ENCODE measurements around the gene CAVIN2. TPM values are rescaled to one million over a fixed set of nuclear protein-coding genes. Genes with fewer than 3 reads are reported as not detected.

CAVIN2 gene
- total RNA-seq, 2 donors from 2014 or later = 5.5 to 12.7 TPM

- Histone ChIP-seq H3K9me3 (no peaks in the 10 kb centered on the region), H3K36me3 (no peaks in the 10 kb centered on the region), H3K9ac (ENCODE audit: low read depth in 2 of 2, low read length in 2 of 2) (no peak overlapping the region), H3K27ac (no peak overlapping the region), H3K4me1 (no peaks in the 10 kb centered on the region), H3K4me3 (no peak overlapping the region), H3K27me3 (no peaks in the 10 kb centered on the region)
- intact Hi-C loops (cut with DNase I) = no loop called here
- DNase-seq = no peak
- TF ChIP-seq CTCF (IDR thresholded peaks at IDR 0.05) = no peak
Measured at GRCh38 chr2:191881982-191882816, 35.3 kb upstream of the CAVIN2 start.

- Histone ChIP-seq H3K9me3 (no peaks in the 10 kb centered on the region), H3K27me3 (no peaks in the 10 kb centered on the region), H3K4me3 (no peak overlapping the region), H3K4me1 (no peaks in the 10 kb centered on the region), H3K27ac (no peak overlapping the region), H3K9ac (ENCODE audit: low read depth in 2 of 2, low read length in 2 of 2) (no peak overlapping the region), H3K36me3 (no peaks in the 10 kb centered on the region)
- no peak for TF ChIP-seq CTCF (IDR thresholded peaks at IDR 0.05)
- intact Hi-C loops (cut with DNase I) = no loop called here
- DNase-seq = no peak
Measured at GRCh38 chr2:191878548-191879279, 31.8 kb upstream of the CAVIN2 start.

- H3K4me3 ChIP-seq = no peak overlapping the region
- H3K9me3 ChIP-seq = no peaks in the 10 kb centered on the region
- H3K27me3 ChIP-seq = no peaks in the 10 kb centered on the region
- H3K27ac ChIP-seq = no peak overlapping the region
- no peak for TF ChIP-seq CTCF (IDR thresholded peaks at IDR 0.05)
- no peaks in the 10 kb centered on the region for H3K4me1 ChIP-seq
- DNase-seq = no peak
- H3K36me3 ChIP-seq = no peaks in the 10 kb centered on the region
- intact Hi-C loops (cut with DNase I) = no loop called here
- no peak overlapping the region for H3K9ac ChIP-seq (ENCODE audit: low read depth in 2 of 2, low read length in 2 of 2)
Measured at GRCh38 chr2:191877875-191878274, 31.0 kb upstream of the CAVIN2 start.

- no peak for DNase-seq
- no peak overlapping the region for H3K9ac ChIP-seq (ENCODE audit: low read depth in 2 of 2, low read length in 2 of 2)
- no peaks in the 10 kb centered on the region for H3K4me1 ChIP-seq
- H3K27ac ChIP-seq = no peak overlapping the region
- H3K27me3 ChIP-seq = no peaks in the 10 kb centered on the region
- no peak overlapping the region for H3K4me3 ChIP-seq
- intact Hi-C loops (cut with DNase I) = no loop called here
- no peaks in the 10 kb centered on the region for H3K9me3 ChIP-seq
- TF ChIP-seq CTCF (IDR thresholded peaks at IDR 0.05) = no peak
- no peaks in the 10 kb centered on the region for H3K36me3 ChIP-seq
Measured at GRCh38 chr2:191875859-191876258, 29.0 kb upstream of the CAVIN2 start.

GRCh38 chr2:191870744-191871143 lies 23.9 kb upstream of the CAVIN2 start:
- no peaks in the 10 kb centered on the region for H3K36me3 ChIP-seq
- no peaks in the 10 kb centered on the region for H3K9me3 ChIP-seq
- no peak for DNase-seq
- H3K9ac ChIP-seq (ENCODE audit: low read depth in 2 of 2, low read length in 2 of 2) = no peak overlapping the region
- no peaks in the 10 kb centered on the region for H3K27me3 ChIP-seq
- intact Hi-C loops (cut with DNase I) = no loop called here
- no peak for TF ChIP-seq CTCF (IDR thresholded peaks at IDR 0.05)
- no peaks in the 10 kb centered on the region for H3K4me1 ChIP-seq
- no peak overlapping the region for H3K4me3 ChIP-seq
- H3K27ac ChIP-seq = no peak overlapping the region

Measured in colonic mucosa (tissue), 4 donors.